Psoas muscle (tissue), 8 donors: ENCODE data around the gene TOP1. TPM values are rescaled to one million over a fixed set of nuclear protein-coding genes. Genes with fewer than 3 reads are reported as not detected.

Source experiments
- ATAC-seq, 4 donors: fragments of 200-7000 bp; cut with Tn5 transposase; one replicate each; pipeline ENCODE4 v1.9.1; 2020; ENCODE audit warnings: moderate library complexity in 3 of 4, mild to moderate bottlenecking in 2 of 4
- DNase-seq, 2 donors: peaks; one replicate each; pipeline ENCODE4 v3.0.0-alpha.2; 2020
- H3K27ac ChIP-seq: fragments of 200-600 bp; one replicate; pipeline ENCODE4 v1.8.0; 2022
- H3K27me3 ChIP-seq, 3 donors: fragments of 200-600 bp in 1 of 3; one replicate each; pipeline versions ENCODE4 v1.6.1 to v1.8.0; 2013 to 2022; ENCODE audit warnings: low read length in 2 of 3, mild to moderate bottlenecking in 2 of 3, moderate library complexity in 1 of 3; ENCODE audit not compliant: insufficient read depth in 3 of 3
- H3K36me3 ChIP-seq, 2 donors: fragments of 200-600 bp in 1 of 2; one replicate each; pipeline versions ENCODE4 v1.6.1 to v1.8.0; 2013 to 2022; ENCODE audit warnings: low read depth in 1 of 2, mild to moderate bottlenecking in 1 of 2, moderate library complexity in 1 of 2; ENCODE audit not compliant: insufficient read depth in 1 of 2
- H3K4me1 ChIP-seq: fragments of 200-600 bp; one replicate; pipeline ENCODE4 v1.8.0; 2022
- H3K4me3 ChIP-seq: fragments of 200-600 bp; one replicate; pipeline ENCODE4 v1.8.0; 2022; ENCODE audit warnings: mild to moderate bottlenecking
- H3K9me3 ChIP-seq: fragments of 200-600 bp; one replicate; pipeline ENCODE4 v1.8.0; 2022
- WGBS, 3 donors: extraction: QIAGEN DNeasy Blood & Tissue Kit; methylation state at CpG; one replicate each; pipeline versions ENCODE4 v1.1.6 to v1.1.7; 2013; 5-methylcytosine and 5-hydroxymethylcytosine counted together
- intact Hi-C, 2 donors: fragments of 100-400 bp; cut with DNase I; formaldehyde crosslinking; loops; one replicate each; pipeline versions ENCODE4 v1.11.0 to v1.14.2; 2022
- polyA plus RNA-seq, 3 donors: library from polyadenylated mRNA; stranded (reverse); fragments of 200-250 nt; gene quantifications; one replicate each; pipeline ENCODE4 v1.2.3, GENCODE V29; 2013
- total RNA-seq, 4 donors: library from RNA; stranded (reverse); fragmentation: NEBNext Ultra II Directional in 2 of 4; extraction: Animal tissue kit (Norgen Biotek cat#: 25700) in 2 of 4; gene quantifications; one replicate each; pipeline versions ENCODE4 v1.2.1 to v1.2.4, GENCODE V29; 2021 to 2023
- TF ChIP-seq, protein P1 (sequence below): fragments of 200-600 bp; IDR thresholded peaks from one replicate; pipeline ENCODE4 v1.8.0; 2022; ENCODE audit warnings: antibody characterized with exemption
- donor health status: healthy with polysubstance abuse.
- donor health status: DM: no; HTN: no; CAD: no; lungs with moderate emphysema.
- donor health status: Bipolar disorder and iron deficiency.
- donor health status: healthy.
- donor health status: DM: yes; HTN: yes; CAD: no.
- donor health status: DM: no; HTN: no; CAD: no.
- donor health status: DM: no; HTN: no; CAD: no.
- donor health status: DM: yes; HTN: yes; CAD: no.

TOP1 gene
- total and polyA plus RNA-seq, 7 donors: 10.6 to 30.7 (median 22.2) TPM

DNA sequence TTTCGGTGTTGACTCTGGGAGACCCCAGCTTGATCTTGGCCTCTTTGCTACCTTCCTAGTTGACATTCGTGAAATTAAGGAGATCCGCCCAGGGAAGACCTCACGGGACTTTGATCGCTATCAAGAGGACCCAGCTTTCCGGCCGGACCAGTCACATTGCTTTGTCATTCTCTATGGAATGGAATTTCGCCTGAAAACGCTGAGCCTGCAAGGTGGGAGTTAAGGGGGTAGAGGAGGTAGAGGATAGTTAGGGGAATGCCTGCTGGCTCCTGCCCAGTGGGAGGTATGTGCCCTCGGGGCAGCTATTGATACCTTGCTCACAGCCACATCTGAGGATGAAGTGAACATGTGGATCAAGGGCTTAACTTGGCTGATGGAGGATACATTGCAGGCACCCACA, 130.9 kb downstream of the TOP1 start:
- peaks cover 3 to 40% of the 10 kb centered on the region in 2 donors for H3K36me3 ChIP-seq
- intact Hi-C loops: no loop called here
- no peaks in the 10 kb centered on the region for H3K27me3 ChIP-seq
- H3K9me3 ChIP-seq: no peaks in the 10 kb centered on the region
- H3K27ac ChIP-seq: no peak overlapping the region
- ATAC-seq (no peak), DNase-seq (no peak)
- no peak overlapping the region for H3K4me3 ChIP-seq
- TF ChIP-seq, protein P1, sequence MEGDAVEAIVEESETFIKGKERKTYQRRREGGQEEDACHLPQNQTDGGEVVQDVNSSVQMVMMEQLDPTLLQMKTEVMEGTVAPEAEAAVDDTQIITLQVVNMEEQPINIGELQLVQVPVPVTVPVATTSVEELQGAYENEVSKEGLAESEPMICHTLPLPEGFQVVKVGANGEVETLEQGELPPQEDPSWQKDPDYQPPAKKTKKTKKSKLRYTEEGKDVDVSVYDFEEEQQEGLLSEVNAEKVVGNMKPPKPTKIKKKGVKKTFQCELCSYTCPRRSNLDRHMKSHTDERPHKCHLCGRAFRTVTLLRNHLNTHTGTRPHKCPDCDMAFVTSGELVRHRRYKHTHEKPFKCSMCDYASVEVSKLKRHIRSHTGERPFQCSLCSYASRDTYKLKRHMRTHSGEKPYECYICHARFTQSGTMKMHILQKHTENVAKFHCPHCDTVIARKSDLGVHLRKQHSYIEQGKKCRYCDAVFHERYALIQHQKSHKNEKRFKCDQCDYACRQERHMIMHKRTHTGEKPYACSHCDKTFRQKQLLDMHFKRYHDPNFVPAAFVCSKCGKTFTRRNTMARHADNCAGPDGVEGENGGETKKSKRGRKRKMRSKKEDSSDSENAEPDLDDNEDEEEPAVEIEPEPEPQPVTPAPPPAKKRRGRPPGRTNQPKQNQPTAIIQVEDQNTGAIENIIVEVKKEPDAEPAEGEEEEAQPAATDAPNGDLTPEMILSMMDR: no peak
- WGBS, 3 donors: 76 to 81% (median 79%) methylated on average over 10 of the region's 10 CpGs
- H3K4me1 ChIP-seq: peaks cover 25% of the 10 kb centered on the region

DNA sequence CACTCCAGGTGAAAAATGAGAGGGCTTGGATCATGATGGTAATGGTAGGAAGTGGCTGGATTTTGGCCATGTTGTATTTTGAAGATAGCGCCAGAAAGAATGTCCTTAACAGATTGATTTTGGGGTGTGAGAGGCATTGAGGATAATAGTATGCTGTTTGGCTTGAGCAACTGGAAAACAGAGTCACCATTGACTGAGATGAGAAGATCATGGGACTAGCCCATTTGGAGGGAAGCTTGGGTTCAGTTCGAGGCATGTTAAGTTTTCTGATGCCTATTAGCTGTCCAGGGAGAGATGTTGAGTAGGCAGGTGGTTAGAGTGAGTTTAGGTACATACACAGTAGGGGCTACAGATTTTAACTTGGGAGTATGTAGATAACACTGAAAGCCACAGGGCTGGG, 132.1 kb downstream of the TOP1 start:
- WGBS, 3 donors: 42 to 60% (median 48%) methylated on average over 2 of the region's 2 CpGs
- peaks cover 15% of the 10 kb centered on the region for H3K4me1 ChIP-seq
- no peaks in the 10 kb centered on the region for H3K9me3 ChIP-seq
- no peak for ATAC-seq
- H3K36me3 ChIP-seq: peaks cover 3 to 51% of the 10 kb centered on the region in 2 donors
- TF ChIP-seq, protein P1: no peak
- no peak overlapping the region for H3K27ac ChIP-seq
- no peak for DNase-seq
- intact Hi-C loops: no loop called here
- no peak overlapping the region for H3K4me3 ChIP-seq
- H3K27me3 ChIP-seq: no peaks in the 10 kb centered on the region

DNA sequence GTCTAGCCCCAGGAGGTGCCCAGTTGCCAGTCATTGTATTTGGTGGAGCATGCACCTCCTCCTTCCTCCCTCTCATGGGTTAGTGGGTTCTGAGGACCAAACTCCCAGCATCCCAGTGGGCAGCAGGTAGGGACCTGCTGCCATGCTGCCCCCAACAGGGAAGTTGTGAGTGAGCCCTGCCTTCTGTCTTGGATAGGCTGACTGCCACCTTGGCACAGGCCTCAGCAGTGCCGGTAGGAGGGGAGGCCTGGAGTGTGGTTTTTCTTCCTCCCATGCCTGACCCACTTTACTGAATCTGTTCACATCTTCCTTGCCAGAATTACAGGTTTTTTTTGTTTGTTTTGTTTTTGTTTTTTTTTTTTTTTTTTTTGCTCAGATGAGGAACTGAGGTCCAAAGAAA, 133.3 kb downstream of the TOP1 start:
- no peaks in the 10 kb centered on the region for H3K9me3 ChIP-seq
- DNase-seq (no peak), ATAC-seq (peak in 2 of 4 donors; percentile 17 to 41)
- H3K4me1 ChIP-seq: peaks cover 7% of the 10 kb centered on the region
- no peaks in the 10 kb centered on the region for H3K27me3 ChIP-seq
- intact Hi-C loops: no loop called here
- TF ChIP-seq, protein P1: no peak
- 22 to 43% (median 28%) methylated on average over 1 of the region's 1 CpG for WGBS, 3 donors
- peaks cover 3 to 63% of the 10 kb centered on the region in 2 donors for H3K36me3 ChIP-seq
- H3K27ac ChIP-seq: no peak overlapping the region
- no peak overlapping the region for H3K4me3 ChIP-seq

DNA sequence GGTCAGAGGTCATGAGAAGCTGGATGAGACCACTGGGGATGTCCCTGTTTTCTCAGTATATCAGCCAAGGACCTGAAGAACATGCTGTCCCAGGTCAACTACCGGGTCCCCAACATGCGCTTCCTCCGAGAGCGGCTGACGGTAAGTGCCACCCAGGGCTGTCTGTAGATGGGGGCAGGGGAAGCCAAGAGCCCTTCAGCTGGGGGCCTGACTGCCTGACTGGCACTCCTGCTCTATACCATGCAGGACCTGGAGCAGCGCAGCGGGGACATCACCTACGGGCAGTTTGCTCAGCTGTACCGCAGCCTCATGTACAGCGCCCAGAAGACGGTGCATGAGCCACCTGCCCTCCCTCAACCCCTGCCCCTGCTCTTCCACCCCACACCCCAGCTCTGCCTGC, 133.8 kb downstream of the TOP1 start:
- H3K27me3 ChIP-seq: no peaks in the 10 kb centered on the region
- ATAC-seq (no peak), DNase-seq (no peak)
- peaks cover 3 to 68% of the 10 kb centered on the region in 2 donors for H3K36me3 ChIP-seq
- no peak overlapping the region for H3K4me3 ChIP-seq
- no peak overlapping the region for H3K27ac ChIP-seq
- TF ChIP-seq, protein P1: no peak
- H3K4me1 ChIP-seq: peaks cover 7% of the 10 kb centered on the region
- no peaks in the 10 kb centered on the region for H3K9me3 ChIP-seq
- intact Hi-C loops: no loop called here
- 93 to 99% (median 94%) methylated on average over 8 to 11 of the region's 11 CpGs for WGBS, 3 donors

DNA sequence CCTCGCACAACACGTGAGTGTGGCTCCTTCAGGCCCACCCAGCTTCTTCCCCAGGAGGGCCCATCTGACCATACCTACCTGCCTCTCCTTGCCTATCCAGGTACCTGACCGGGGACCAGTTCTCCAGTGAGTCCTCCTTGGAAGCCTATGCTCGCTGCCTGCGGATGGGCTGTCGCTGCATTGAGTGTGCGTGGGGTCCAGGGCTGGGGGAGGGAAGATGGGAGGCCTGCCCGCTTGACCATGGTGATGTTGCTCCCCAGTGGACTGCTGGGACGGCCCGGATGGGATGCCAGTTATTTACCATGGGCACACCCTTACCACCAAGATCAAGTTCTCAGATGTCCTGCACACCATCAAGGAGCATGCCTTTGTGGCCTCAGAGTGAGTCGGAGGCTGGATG, 135.2 kb downstream of the TOP1 start:
- H3K4me3 ChIP-seq: no peak overlapping the region
- TF ChIP-seq, protein P1: no peak
- H3K4me1 ChIP-seq: no peaks in the 10 kb centered on the region
- intact Hi-C loops: no loop called here
- H3K36me3 ChIP-seq: peaks cover 3 to 83% of the 10 kb centered on the region in 2 donors
- DNase-seq: peak in 1 of 2 donors; percentile 42
- 94 to 96% (median 96%) methylated on average over 11 of the region's 11 CpGs for WGBS, 3 donors
- H3K9me3 ChIP-seq: no peaks in the 10 kb centered on the region
- H3K27ac ChIP-seq: no peak overlapping the region
- ATAC-seq: no peak
- no peaks in the 10 kb centered on the region for H3K27me3 ChIP-seq
